SJSA1 (cell line): Measurements from ENCODE around the gene HCFC2. TPM values are rescaled to one million over a fixed set of nuclear protein-coding genes. Genes with fewer than 3 reads are reported as not detected.
"Not testable (repeated sequence)": the region's sequence is repeated elsewhere in the genome, so short reads cannot be mapped to it uniquely, and the experiment has no call there.

Experiments
- DNase-seq, 2 experiments: peaks; one replicate each; pipeline ENCODE4 v3.0.0-alpha.2; 2015 to 2020; ENCODE audit warnings: low spot score in 2 of 2, low read depth in 1 of 2
- H3K27ac ChIP-seq: fragments of 250-450 bp; sonication (Bioruptor Pico); 2 replicates; pipeline ENCODE4 v1.5.1; 2020; ENCODE audit warnings: mild to moderate bottlenecking, moderate library complexity
- H3K27me3 ChIP-seq: fragments of 250-450 bp; sonication (Bioruptor Pico); replicated peaks from 2 replicates; pipeline ENCODE4 v1.5.1; 2020; ENCODE audit warnings: mild to moderate bottlenecking, moderate library complexity
- H3K36me3 ChIP-seq: fragments of 250-450 bp; sonication (Bioruptor Pico); 2 replicates; pipeline ENCODE4 v1.5.1; 2020; ENCODE audit warnings: mild to moderate bottlenecking
- H3K4me1 ChIP-seq: fragments of 250-450 bp; sonication (Bioruptor Pico); replicated peaks from 2 replicates; pipeline ENCODE4 v1.6.1; 2021; ENCODE audit warnings: mild to moderate bottlenecking
- H3K4me3 ChIP-seq: fragments of 250-450 bp; sonication (Bioruptor Pico); 2 replicates; pipeline ENCODE4 v1.5.1; 2020; ENCODE audit warnings: mild to moderate bottlenecking
- H3K9me3 ChIP-seq: fragments of 250-450 bp; sonication (Bioruptor Pico); replicated peaks from 2 replicates; pipeline ENCODE4 v1.5.1; 2020; ENCODE audit warnings: mild to moderate bottlenecking
- total RNA-seq: library from RNA; depleted of rRNA; stranded (reverse); fragments of >200 nt; shearing (Covaris generic); gene quantifications from 2 replicates; pipeline ENCODE4 v1.2.3, GENCODE V29; 2014; rRNA removed

HCFC2 gene
- total RNA-seq, result 27.0 and 29.8 TPM in 2 replicates

DNA sequence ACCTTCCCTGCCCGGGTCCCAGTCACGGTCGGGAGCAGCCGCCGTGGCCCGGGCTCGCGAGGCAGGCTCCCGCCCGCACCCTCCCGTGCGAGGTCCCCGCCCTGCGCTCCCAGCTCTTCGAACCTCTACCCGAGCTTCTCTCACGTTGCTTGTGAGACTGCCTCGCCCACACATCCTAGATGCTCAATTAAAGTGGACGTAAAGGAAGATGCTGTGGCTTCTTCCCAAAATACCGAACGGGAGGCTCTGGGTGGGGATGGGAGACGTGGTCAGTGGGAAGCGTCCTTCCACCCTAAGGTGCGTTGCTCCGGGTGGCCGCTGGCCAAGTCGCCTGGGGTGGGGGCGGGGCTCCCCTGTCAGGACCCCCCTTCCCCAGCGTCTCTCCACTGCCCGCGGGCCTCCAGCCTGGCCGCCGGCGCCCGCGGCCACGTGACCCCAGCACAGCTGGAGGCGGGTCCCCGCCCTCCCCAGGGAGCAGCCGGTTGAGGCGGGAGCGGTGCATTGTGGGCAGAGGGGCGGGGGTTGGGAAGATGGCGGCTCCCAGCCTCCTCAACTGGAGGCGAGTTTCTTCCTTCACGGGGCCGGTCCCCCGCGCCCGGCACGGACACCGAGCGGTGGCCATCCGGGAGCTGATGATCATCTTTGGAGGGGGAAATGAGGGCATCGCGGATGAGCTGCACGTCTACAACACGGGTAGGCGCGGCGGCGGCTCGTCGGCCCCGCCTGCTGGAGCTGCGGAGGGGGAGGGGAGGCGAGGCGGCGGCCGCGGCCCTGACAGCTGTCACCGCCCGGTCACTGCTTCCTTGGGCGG, at the start of gene HCFC2:
HCFC2 (plus strand) TSS at position 501 of the 811 bp plus-strand sequence; CDS start at position 531, 30 bp downstream.
- H3K36me3 ChIP-seq, result peaks cover 29% of the 10 kb centered on the region
- peak within 1 kb of the TSS; percentile 42 for H3K27ac ChIP-seq
- peak within 1 kb of the TSS; percentile 79 for H3K4me3 ChIP-seq
- DNase-seq, result peak; percentile 94 to 96
- no peaks in the 10 kb centered on the region for H3K9me3 ChIP-seq
- H3K4me1 ChIP-seq, result peaks cover 16% of the 10 kb centered on the region
- no peaks in the 10 kb centered on the region for H3K27me3 ChIP-seq

DNA sequence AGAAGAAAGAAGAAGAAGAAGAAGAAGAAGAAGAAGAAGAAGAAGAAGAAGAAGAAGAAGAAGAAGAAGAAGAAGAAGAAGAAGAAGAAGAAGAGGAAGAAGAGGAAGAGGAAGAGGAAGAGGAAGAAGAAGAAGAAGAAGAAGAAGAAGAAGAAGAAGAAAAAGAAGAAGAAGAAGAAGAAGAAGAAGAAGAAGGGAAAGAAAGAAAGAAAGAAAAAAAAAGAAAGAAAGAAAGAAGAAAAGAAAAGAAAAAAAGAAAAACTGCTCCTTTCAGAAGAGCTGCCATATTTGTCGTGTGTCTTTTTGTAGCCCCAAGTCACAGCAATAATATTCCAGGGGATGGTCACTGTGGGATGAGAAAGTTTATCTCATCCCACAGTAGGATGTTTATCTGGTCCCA, 42.5 kb upstream of the HCFC2 start:
- not testable (repeated sequence) for H3K27ac ChIP-seq, H3K27me3 ChIP-seq, H3K4me3 ChIP-seq, H3K9me3 ChIP-seq, H3K4me1 ChIP-seq, H3K36me3 ChIP-seq, DNase-seq

- no peaks in the 10 kb centered on the region; the same call in 1 of the 2 replicates for H3K9me3 ChIP-seq
- DNase-seq, result no peak
- no peak overlapping the region for H3K4me3 ChIP-seq
- no peaks in the 10 kb centered on the region for H3K27me3 ChIP-seq
- no peaks in the 10 kb centered on the region for H3K4me1 ChIP-seq
- no peaks in the 10 kb centered on the region for H3K36me3 ChIP-seq
- H3K27ac ChIP-seq, result no peak overlapping the region
Measured at GRCh38 chr12:104022786-104023185, 41.5 kb upstream of the HCFC2 start.

GRCh38 chr12:104023710-104024109, 40.6 kb upstream of the HCFC2 start:
- Histone ChIP-seq H3K4me3 (no peak overlapping the region), H3K4me1 (no peaks in the 10 kb centered on the region), H3K36me3 (no peaks in the 10 kb centered on the region), H3K27ac (no peak overlapping the region), H3K27me3 (no peaks in the 10 kb centered on the region), H3K9me3 (no peaks in the 10 kb centered on the region; the same call in 1 of the 2 replicates)
- no peak for DNase-seq

DNA sequence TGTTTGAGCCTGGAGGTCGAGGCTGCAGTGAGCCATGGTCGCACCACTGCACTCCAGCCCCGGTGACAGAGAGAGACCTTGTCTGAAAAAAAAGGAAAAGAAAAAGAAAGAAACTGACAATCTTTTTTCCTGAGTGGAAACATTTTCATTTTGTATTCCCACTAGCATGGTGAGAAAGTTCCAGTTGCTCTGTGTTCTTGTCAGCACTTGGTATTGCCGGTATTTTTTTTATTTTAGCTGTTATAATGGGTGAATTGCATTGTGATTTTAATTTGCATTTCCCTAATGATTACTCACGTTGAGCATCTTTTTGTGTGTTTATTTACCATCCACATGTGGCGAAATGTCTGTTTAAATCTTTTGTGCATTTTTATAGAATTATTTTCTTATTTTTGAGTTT, 40.0 kb upstream of the HCFC2 start:
- H3K9me3 ChIP-seq, result no peaks in the 10 kb centered on the region; the same call in 1 of the 2 replicates
- H3K4me1 ChIP-seq, result no peaks in the 10 kb centered on the region
- DNase-seq, result no peak
- H3K27ac ChIP-seq, result no peak overlapping the region
- H3K27me3 ChIP-seq, result no peaks in the 10 kb centered on the region
- no peak overlapping the region for H3K4me3 ChIP-seq
- H3K36me3 ChIP-seq, result no peaks in the 10 kb centered on the region

DNA sequence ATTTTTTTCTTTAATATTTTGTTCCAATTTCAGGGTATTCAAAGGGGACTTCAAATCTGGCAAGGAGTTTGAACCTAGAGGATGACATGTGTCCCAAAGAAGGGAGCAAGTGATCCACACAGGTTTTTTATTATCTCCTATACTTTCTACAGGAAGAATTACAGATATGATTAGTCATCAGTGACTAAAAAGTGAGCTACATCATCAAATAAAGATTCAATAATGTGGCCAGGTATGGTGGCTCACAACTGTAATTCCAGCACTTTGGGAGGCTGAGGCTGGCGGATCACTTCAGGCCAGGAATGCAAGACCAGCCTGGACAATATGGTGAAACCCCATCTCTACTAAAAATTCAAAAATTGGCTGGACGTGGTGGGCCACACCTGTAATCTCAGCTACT, 38.6 kb upstream of the HCFC2 start:
- Histone ChIP-seq H3K4me1 (no peaks in the 10 kb centered on the region), H3K27ac (no peak overlapping the region), H3K36me3 (no peaks in the 10 kb centered on the region), H3K27me3 (no peaks in the 10 kb centered on the region), H3K9me3 (no peaks in the 10 kb centered on the region; the same call in 1 of the 2 replicates), H3K4me3 (no peak overlapping the region)
- DNase-seq, result no peak

- DNase-seq, result no peak
- no peak overlapping the region for H3K27ac ChIP-seq
Measured at GRCh38 chr12:104026841-104027599, 37.3 kb upstream of the HCFC2 start.

GRCh38 chr12:104030596-104030995, 33.7 kb upstream of the HCFC2 start:
- not testable (repeated sequence) for H3K4me1 ChIP-seq, H3K27me3 ChIP-seq, H3K36me3 ChIP-seq, H3K4me3 ChIP-seq, H3K27ac ChIP-seq, H3K9me3 ChIP-seq, DNase-seq

More at GRCh38 chr12:104026841-104027599, 37.3 kb upstream of the HCFC2 start:
- Histone ChIP-seq H3K9me3 (no peaks in the 10 kb centered on the region; the same call in 1 of the 2 replicates), H3K36me3 (no peaks in the 10 kb centered on the region), H3K27me3 (no peaks in the 10 kb centered on the region), H3K4me1 (no peaks in the 10 kb centered on the region), H3K4me3 (no peak overlapping the region)

DNA sequence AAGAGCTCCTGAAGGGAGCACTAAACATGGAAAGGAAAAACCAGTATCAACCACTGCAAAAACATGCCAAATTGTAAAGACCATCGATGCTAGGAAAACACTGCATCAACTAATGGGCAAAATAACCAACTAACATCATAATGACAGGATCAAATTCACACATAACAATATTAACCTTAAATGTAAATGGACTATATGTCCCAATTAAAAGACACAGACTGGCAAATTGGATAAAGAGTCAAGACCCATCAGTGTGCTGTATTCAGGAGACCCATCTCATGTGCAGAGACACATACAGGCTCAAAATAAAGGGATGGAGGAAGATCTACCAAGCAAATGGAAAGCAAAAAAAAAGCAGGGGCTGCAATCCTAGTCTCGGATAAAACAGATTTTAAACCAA, 28.2 kb upstream of the HCFC2 start:
- not testable (repeated sequence) for DNase-seq, H3K27me3 ChIP-seq, H3K36me3 ChIP-seq, H3K9me3 ChIP-seq, H3K27ac ChIP-seq, H3K4me3 ChIP-seq, H3K4me1 ChIP-seq

- not testable (repeated sequence) for H3K27ac ChIP-seq, H3K36me3 ChIP-seq, H3K27me3 ChIP-seq, H3K4me3 ChIP-seq, H3K9me3 ChIP-seq, DNase-seq
- H3K4me1 ChIP-seq, result peaks cover 11% of the 10 kb centered on the region; the same call in 1 of the 2 replicates
Measured at GRCh38 chr12:104039769-104040168, 24.6 kb upstream of the HCFC2 start.

GRCh38 chr12:104042580-104042979, 21.8 kb upstream of the HCFC2 start:
- peak in 1 of 2 experiments; percentile 10 for DNase-seq
- H3K9me3 ChIP-seq, result no peaks in the 10 kb centered on the region
- H3K36me3 ChIP-seq, result peaks cover 2% of the 10 kb centered on the region; the same call in 1 of the 2 replicates
- no peak overlapping the region for H3K4me3 ChIP-seq
- H3K4me1 ChIP-seq, result peaks cover 22% of the 10 kb centered on the region
- no peak overlapping the region for H3K27ac ChIP-seq
- H3K27me3 ChIP-seq, result no peaks in the 10 kb centered on the region

DNA sequence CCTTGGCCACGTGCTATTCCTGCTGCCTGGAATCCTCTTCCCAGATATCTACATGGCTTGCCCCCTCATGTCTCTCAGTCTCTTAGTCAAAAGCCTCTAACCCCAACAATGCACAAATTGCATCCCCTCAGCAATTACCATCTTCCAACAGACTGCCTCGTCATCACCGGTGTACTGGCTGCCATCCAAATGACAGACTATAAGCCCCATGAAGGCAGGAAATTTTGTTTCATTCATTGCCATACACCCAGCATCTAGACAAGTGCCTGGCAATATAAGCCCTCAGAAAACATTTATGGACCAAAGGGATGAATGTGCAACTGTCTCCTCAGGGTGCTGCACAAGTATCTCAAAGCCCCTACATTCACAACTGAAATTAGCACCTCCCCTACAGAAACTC, 20.2 kb upstream of the HCFC2 start:
- no peak for DNase-seq
- H3K4me1 ChIP-seq, result peaks cover 31% of the 10 kb centered on the region

GRCh38 chr12:104046306-104046705, 18.0 kb upstream of the HCFC2 start:
- Histone ChIP-seq H3K4me1 (peaks cover 37% of the 10 kb centered on the region), H3K27me3 (no peaks in the 10 kb centered on the region), H3K9me3 (no peaks in the 10 kb centered on the region), H3K36me3 (peaks cover 2% of the 10 kb centered on the region; the same call in 1 of the 2 replicates), H3K27ac (no peak overlapping the region), H3K4me3 (no peak overlapping the region)
- no peak for DNase-seq

More for the DNA sequence above, 20.2 kb upstream of the HCFC2 start:
- H3K27ac ChIP-seq, result no peak overlapping the region
- no peaks in the 10 kb centered on the region for H3K27me3 ChIP-seq
- peaks cover 2% of the 10 kb centered on the region; the same call in 1 of the 2 replicates for H3K36me3 ChIP-seq
- H3K4me3 ChIP-seq, result no peak overlapping the region
- no peaks in the 10 kb centered on the region for H3K9me3 ChIP-seq

DNA sequence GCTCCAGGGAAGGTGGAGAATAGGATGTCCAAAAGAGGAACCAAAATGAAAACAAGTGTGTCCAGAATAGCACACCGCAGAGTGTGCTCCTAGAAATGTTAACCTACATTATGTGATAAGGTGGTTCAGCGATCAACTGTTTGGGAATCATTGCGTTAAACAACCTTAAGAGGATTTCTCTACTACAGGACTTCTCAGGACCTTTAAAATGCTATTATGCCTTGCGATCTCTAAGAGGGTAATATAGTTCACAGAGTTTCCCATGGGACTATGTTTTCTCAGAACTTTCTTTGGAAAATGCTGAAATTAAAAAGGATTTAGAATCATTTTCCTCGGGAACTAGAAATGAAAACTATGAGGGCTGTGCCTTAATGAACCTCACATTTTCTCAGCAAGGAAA, 16.2 kb upstream of the HCFC2 start:
- Histone ChIP-seq H3K4me1 (peaks cover 26% of the 10 kb centered on the region), H3K36me3 (no peaks in the 10 kb centered on the region), H3K9me3 (no peaks in the 10 kb centered on the region), H3K27ac (no peak overlapping the region), H3K4me3 (no peak overlapping the region), H3K27me3 (no peaks in the 10 kb centered on the region)
- no peak for DNase-seq
